WTC11 (cell line): ENCODE results near the gene PGPEP1. TPM values are rescaled to one million over a fixed set of nuclear protein-coding genes. Genes with fewer than 3 reads are reported as not detected.

Experiments used
- AFF4 ChIP-seq: sonication (generic); formaldehyde crosslinking; IDR thresholded peaks from 2 replicates; pipeline ENCODE4 v1.8.1; 2023; ENCODE audit warnings: mild to moderate bottlenecking, missing genetic modification reagents, borderline replicate concordance
- ATF1 ChIP-seq: sonication (generic); formaldehyde crosslinking; IDR thresholded peaks from 2 replicates; pipeline ENCODE4 v1.8.1; 2023; ENCODE audit warnings: mild to moderate bottlenecking, moderate library complexity, missing genetic modification reagents
- E2F5 ChIP-seq: sonication (generic); formaldehyde crosslinking; IDR thresholded peaks from 2 replicates; pipeline ENCODE4 v1.8.1; 2022; ENCODE audit warnings: mild to moderate bottlenecking, moderate library complexity, missing genetic modification reagents
- ETV6 ChIP-seq: sonication (generic); formaldehyde crosslinking; IDR thresholded peaks from 2 replicates; pipeline ENCODE4 v1.8.1; 2022; ENCODE audit warnings: mild to moderate bottlenecking, missing genetic modification reagents
- FOXP1 ChIP-seq: sonication (generic); formaldehyde crosslinking; IDR thresholded peaks from 2 replicates; pipeline ENCODE4 v1.8.0; 2022; ENCODE audit warnings: missing genetic modification reagents, mild to moderate bottlenecking, moderate library complexity, borderline replicate concordance
- GRHL2 ChIP-seq: fragments of 250-450 bp; sonication (Bioruptor Pico); IDR thresholded peaks from 2 replicates; pipeline ENCODE4 v1.8.0; 2022; ENCODE audit warnings: mild to moderate bottlenecking, moderate library complexity; ENCODE audit not compliant: insufficient replicate concordance, severe bottlenecking
- GTF2I ChIP-seq: fragments of 250-450 bp; sonication (Bioruptor Pico); conservative IDR thresholded peaks from 2 replicates; pipeline ENCODE4 v1.4.0; 2021; ENCODE audit warnings: mild to moderate bottlenecking
- HMGXB4 ChIP-seq: sonication (generic); formaldehyde crosslinking; IDR thresholded peaks from 2 replicates; pipeline ENCODE4 v1.8.1; 2023; ENCODE audit warnings: mild to moderate bottlenecking, moderate library complexity, missing genetic modification reagents
- JUN ChIP-seq: sonication (generic); formaldehyde crosslinking; IDR thresholded peaks from 2 replicates; pipeline ENCODE4 v1.8.0; 2023; ENCODE audit warnings: mild to moderate bottlenecking, missing genetic modification reagents
- KAT7 ChIP-seq: sonication (generic); formaldehyde crosslinking; IDR thresholded peaks from 2 replicates; pipeline ENCODE4 v1.8.1; 2023; ENCODE audit warnings: missing genetic modification reagents, mild to moderate bottlenecking, borderline replicate concordance
- MYBL2 ChIP-seq: sonication (generic); formaldehyde crosslinking; IDR thresholded peaks from 2 replicates; pipeline ENCODE4 v1.8.1; 2023; ENCODE audit warnings: mild to moderate bottlenecking, moderate library complexity, missing genetic modification reagents
- SMAD3 ChIP-seq: sonication (generic); formaldehyde crosslinking; IDR thresholded peaks from 2 replicates; pipeline ENCODE4 v1.8.0; 2022; ENCODE audit warnings: missing genetic modification reagents, mild to moderate bottlenecking, borderline replicate concordance
- SMAD4 ChIP-seq: sonication (generic); formaldehyde crosslinking; IDR thresholded peaks from 2 replicates; pipeline ENCODE4 v1.8.0; 2022; ENCODE audit warnings: mild to moderate bottlenecking, missing genetic modification reagents
- SP1 ChIP-seq: sonication (generic); formaldehyde crosslinking; conservative IDR thresholded peaks from 2 replicates; pipeline ENCODE4 v1.8.1; 2022; ENCODE audit warnings: missing genetic modification reagents
- ZNF281 ChIP-seq: sonication (generic); formaldehyde crosslinking; IDR thresholded peaks from 2 replicates; pipeline ENCODE4 v1.8.0; 2023; ENCODE audit warnings: mild to moderate bottlenecking, missing genetic modification reagents
- ZNF416 ChIP-seq: fragments of 250-450 bp; sonication (Bioruptor Pico); IDR thresholded peaks from 2 replicates; pipeline ENCODE4 v1.9.0; 2021; ENCODE audit warnings: mild to moderate bottlenecking, inconsistent platforms
- total RNA-seq: library from RNA; stranded (reverse); gene quantifications from 3 replicates; pipeline ENCODE4 v1.2.3, GENCODE V29; 2021
- TF ChIP-seq, protein P1 (sequence below): fragments of 250-450 bp; sonication (Bioruptor Pico); IDR thresholded peaks from 2 replicates; pipeline ENCODE4 v1.9.0; 2021; ENCODE audit warnings: mild to moderate bottlenecking, borderline replicate concordance
- TF ChIP-seq, protein P2 (sequence below): sonication (generic); formaldehyde crosslinking; IDR thresholded peaks from 2 replicates; pipeline ENCODE4 v1.8.0; 2022; ENCODE audit warnings: mild to moderate bottlenecking, missing genetic modification reagents
- TF ChIP-seq, protein P3 (sequence below): fragments of 250-450 bp; sonication (Bioruptor Pico); IDR thresholded peaks from 2 replicates; pipeline ENCODE4 v2.1.2; 2022; ENCODE audit warnings: mild to moderate bottlenecking, moderate library complexity
- TF ChIP-seq, protein P4 (sequence below): sonication (generic); formaldehyde crosslinking; IDR thresholded peaks from 2 replicates; pipeline ENCODE4 v1.8.1; 2023; ENCODE audit warnings: mild to moderate bottlenecking, missing genetic modification reagents, moderate library complexity

The PGPEP1 gene
- total RNA-seq, 1 experiment from 2014 or later = 68.1 TPM

GRCh38 chr19:18291590-18292461, 48.6 kb upstream of the PGPEP1 start (continued):
- TF ChIP-seq, protein P1, sequence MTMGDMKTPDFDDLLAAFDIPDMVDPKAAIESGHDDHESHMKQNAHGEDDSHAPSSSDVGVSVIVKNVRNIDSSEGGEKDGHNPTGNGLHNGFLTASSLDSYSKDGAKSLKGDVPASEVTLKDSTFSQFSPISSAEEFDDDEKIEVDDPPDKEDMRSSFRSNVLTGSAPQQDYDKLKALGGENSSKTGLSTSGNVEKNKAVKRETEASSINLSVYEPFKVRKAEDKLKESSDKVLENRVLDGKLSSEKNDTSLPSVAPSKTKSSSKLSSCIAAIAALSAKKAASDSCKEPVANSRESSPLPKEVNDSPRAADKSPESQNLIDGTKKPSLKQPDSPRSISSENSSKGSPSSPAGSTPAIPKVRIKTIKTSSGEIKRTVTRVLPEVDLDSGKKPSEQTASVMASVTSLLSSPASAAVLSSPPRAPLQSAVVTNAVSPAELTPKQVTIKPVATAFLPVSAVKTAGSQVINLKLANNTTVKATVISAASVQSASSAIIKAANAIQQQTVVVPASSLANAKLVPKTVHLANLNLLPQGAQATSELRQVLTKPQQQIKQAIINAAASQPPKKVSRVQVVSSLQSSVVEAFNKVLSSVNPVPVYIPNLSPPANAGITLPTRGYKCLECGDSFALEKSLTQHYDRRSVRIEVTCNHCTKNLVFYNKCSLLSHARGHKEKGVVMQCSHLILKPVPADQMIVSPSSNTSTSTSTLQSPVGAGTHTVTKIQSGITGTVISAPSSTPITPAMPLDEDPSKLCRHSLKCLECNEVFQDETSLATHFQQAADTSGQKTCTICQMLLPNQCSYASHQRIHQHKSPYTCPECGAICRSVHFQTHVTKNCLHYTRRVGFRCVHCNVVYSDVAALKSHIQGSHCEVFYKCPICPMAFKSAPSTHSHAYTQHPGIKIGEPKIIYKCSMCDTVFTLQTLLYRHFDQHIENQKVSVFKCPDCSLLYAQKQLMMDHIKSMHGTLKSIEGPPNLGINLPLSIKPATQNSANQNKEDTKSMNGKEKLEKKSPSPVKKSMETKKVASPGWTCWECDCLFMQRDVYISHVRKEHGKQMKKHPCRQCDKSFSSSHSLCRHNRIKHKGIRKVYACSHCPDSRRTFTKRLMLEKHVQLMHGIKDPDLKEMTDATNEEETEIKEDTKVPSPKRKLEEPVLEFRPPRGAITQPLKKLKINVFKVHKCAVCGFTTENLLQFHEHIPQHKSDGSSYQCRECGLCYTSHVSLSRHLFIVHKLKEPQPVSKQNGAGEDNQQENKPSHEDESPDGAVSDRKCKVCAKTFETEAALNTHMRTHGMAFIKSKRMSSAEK (CRISPR knock-in tag) = no peak
- no peak for TF ChIP-seq AFF4 (CRISPR knock-in tag)
- peak; percentile 51; the same call in 1 of the 2 replicates for TF ChIP-seq SP1 (CRISPR knock-in tag)
- 0 out of 2 replicates have a peak, but pooled peaks have one; percentile 38 for TF ChIP-seq ATF1
- no peak for TF ChIP-seq SMAD4 (CRISPR knock-in tag)
- TF ChIP-seq JUN (CRISPR knock-in tag) = no peak
- TF ChIP-seq, protein P2, sequence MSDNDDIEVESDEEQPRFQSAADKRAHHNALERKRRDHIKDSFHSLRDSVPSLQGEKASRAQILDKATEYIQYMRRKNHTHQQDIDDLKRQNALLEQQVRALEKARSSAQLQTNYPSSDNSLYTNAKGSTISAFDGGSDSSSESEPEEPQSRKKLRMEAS (CRISPR knock-in tag) = peak; percentile 55; the same call in 1 of the 2 replicates
- peak; percentile 76 for TF ChIP-seq ETV6 (CRISPR knock-in tag)
- peak; percentile 89 for TF ChIP-seq E2F5
- TF ChIP-seq SMAD3 (CRISPR knock-in tag) = no peak
- TF ChIP-seq ZNF281 (CRISPR knock-in tag) = peak; percentile 57; the same call in 1 of the 2 replicates
- TF ChIP-seq KAT7 (CRISPR knock-in tag) = 0 out of 2 replicates have a peak, but pooled peaks have one; percentile 21
- TF ChIP-seq, protein P3, sequence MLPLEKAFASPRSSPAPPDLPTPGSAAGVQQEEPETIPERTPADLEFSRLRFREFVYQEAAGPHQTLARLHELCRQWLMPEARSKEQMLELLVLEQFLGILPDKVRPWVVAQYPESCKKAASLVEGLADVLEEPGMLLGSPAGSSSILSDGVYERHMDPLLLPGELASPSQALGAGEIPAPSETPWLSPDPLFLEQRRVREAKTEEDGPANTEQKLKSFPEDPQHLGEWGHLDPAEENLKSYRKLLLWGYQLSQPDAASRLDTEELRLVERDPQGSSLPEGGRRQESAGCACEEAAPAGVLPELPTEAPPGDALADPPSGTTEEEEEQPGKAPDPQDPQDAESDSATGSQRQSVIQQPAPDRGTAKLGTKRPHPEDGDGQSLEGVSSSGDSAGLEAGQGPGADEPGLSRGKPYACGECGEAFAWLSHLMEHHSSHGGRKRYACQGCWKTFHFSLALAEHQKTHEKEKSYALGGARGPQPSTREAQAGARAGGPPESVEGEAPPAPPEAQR (CRISPR knock-in tag) = no peak
- TF ChIP-seq GRHL2 = no peak
- TF ChIP-seq HMGXB4 (CRISPR knock-in tag) = peak; percentile 58; the same call in 1 of the 2 replicates
- 0 out of 2 replicates have a peak, but pooled peaks have one; percentile 9 for TF ChIP-seq GTF2I (CRISPR knock-in tag)
- TF ChIP-seq, protein P4, sequence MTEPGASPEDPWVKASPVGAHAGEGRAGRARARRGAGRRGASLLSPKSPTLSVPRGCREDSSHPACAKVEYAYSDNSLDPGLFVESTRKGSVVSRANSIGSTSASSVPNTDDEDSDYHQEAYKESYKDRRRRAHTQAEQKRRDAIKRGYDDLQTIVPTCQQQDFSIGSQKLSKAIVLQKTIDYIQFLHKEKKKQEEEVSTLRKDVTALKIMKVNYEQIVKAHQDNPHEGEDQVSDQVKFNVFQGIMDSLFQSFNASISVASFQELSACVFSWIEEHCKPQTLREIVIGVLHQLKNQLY = no peak
- TF ChIP-seq MYBL2 = 0 out of 2 replicates have a peak, but pooled peaks have one; percentile 8
- 0 out of 2 replicates have a peak, but pooled peaks have one; percentile 34 for TF ChIP-seq FOXP1
- no peak for TF ChIP-seq ZNF416 (CRISPR knock-in tag)
